NCI-H748 treated with DMSO at 0.1 percent for 48 hours (cell line): ENCODE results near the gene DCBLD1.
"Not testable (repeated sequence)": the region's sequence is repeated elsewhere in the genome, so short reads cannot be mapped to it uniquely, and the experiment has no call there.

ENCODE experiments used
- DNase-seq: peaks from one replicate; lab custom pipeline; 2025; lab: John Stamatoyannopoulos, UW

Gene DCBLD1

GRCh38 chr6:117501722-117502121, 19.2 kb downstream of the DCBLD1 start:
- no peak for DNase-seq

GRCh38 chr6:117502580-117502979, 20.1 kb downstream of the DCBLD1 start:
- DNase-seq = no peak

- no peak for DNase-seq
Measured at GRCh38 chr6:117503211-117503610, 20.7 kb downstream of the DCBLD1 start.

- no peak for DNase-seq
Measured at GRCh38 chr6:117504478-117505144, 22.1 kb downstream of the DCBLD1 start.

GRCh38 chr6:117505311-117505710, 22.8 kb downstream of the DCBLD1 start:
- DNase-seq = no peak

GRCh38 chr6:117506180-117506835, 23.8 kb downstream of the DCBLD1 start:
- no peak for DNase-seq

GRCh38 chr6:117506907-117507306, 24.4 kb downstream of the DCBLD1 start:
- DNase-seq = no peak

GRCh38 chr6:117508450-117508971, 26.0 kb downstream of the DCBLD1 start:
- DNase-seq = no peak

- DNase-seq = no peak
Measured at GRCh38 chr6:117509021-117509420, 26.5 kb downstream of the DCBLD1 start.

GRCh38 chr6:117512056-117512828, 29.8 kb downstream of the DCBLD1 start:
- DNase-seq = no peak

- DNase-seq = no peak
Measured at GRCh38 chr6:117512987-117513573, 30.6 kb downstream of the DCBLD1 start.

- DNase-seq = no peak
Measured at GRCh38 chr6:117513778-117514365, 31.4 kb downstream of the DCBLD1 start.

GRCh38 chr6:117514655-117515054, 32.2 kb downstream of the DCBLD1 start:
- DNase-seq = no peak

- no peak for DNase-seq
Measured at GRCh38 chr6:117515326-117515725, 32.9 kb downstream of the DCBLD1 start.

- not testable (repeated sequence) for DNase-seq
Measured at GRCh38 chr6:117517995-117518394, 35.5 kb downstream of the DCBLD1 start.

GRCh38 chr6:117518870-117519269, 36.4 kb downstream of the DCBLD1 start:
- DNase-seq = no peak

GRCh38 chr6:117520603-117521395, 38.3 kb downstream of the DCBLD1 start:
- no peak for DNase-seq

- DNase-seq = no peak
Measured at GRCh38 chr6:117521791-117522502, 39.5 kb downstream of the DCBLD1 start.

GRCh38 chr6:117525607-117526006, 43.1 kb downstream of the DCBLD1 start:
- DNase-seq = no peak

GRCh38 chr6:117530467-117531242, 48.2 kb downstream of the DCBLD1 start:
- no peak for DNase-seq
